HepG2 (cell line): ENCODE data around the gene SVBP. TPM values are rescaled to one million over a fixed set of nuclear protein-coding genes. Genes with fewer than 3 reads are reported as not detected.

Source experiments
- ARNTL ChIP-seq: sonication (generic); formaldehyde crosslinking; IDR thresholded peaks from 2 replicates; pipeline ENCODE4 v1.4.0; 2020; ENCODE audit warnings: mild to moderate bottlenecking, missing genetic modification reagents
- BCL6 ChIP-seq: IDR thresholded peaks from 2 replicates; pipeline ENCODE4 v1.6.1; 2016; ENCODE audit warnings: missing genetic modification reagents, missing compliant biosample characterization
- CCAR2 ChIP-seq: fragments of 200-400 bp; formaldehyde crosslinking; optimal IDR thresholded peaks from 2 replicates; pipeline ENCODE3; 2018; ENCODE audit warnings: low read depth, mild to moderate bottlenecking, low read length, moderate library complexity
- GMEB1 ChIP-seq: sonication (generic); formaldehyde crosslinking; IDR thresholded peaks from 2 replicates; pipeline ENCODE4 v1.5.1; 2020; ENCODE audit warnings: missing genetic modification reagents, mild to moderate bottlenecking, borderline replicate concordance
- HCFC1 ChIP-seq: fragments of 150-350 bp; IDR thresholded peaks from 2 replicates; pipeline ENCODE4 v1.6.1; 2014; ENCODE audit warnings: low read depth, low read length
- HIVEP1 ChIP-seq: sonication (generic); formaldehyde crosslinking; IDR thresholded peaks from 2 replicates; pipeline ENCODE4 v1.4.0; 2020; ENCODE audit warnings: mild to moderate bottlenecking, missing genetic modification reagents
- JUN ChIP-seq: sonication (generic); formaldehyde crosslinking; IDR thresholded peaks from 2 replicates; pipeline ENCODE4 v1.4.0; 2020; ENCODE audit warnings: mild to moderate bottlenecking, missing genetic modification reagents
- LCORL ChIP-seq, 2 experiments: fragments of 450-650 bp in 1 of 2; sonication (generic) in 1 of 2; formaldehyde crosslinking in 1 of 2; IDR thresholded peaks; 2 replicates each; pipeline versions ENCODE4 v1.5.0 to v1.6.1; 2017 to 2020; ENCODE audit warnings: antibody characterized with exemption in 1 of 2, missing genetic modification reagents in 1 of 2
- PHF8 ChIP-seq: sonication (generic); formaldehyde crosslinking; IDR thresholded peaks from 2 replicates; pipeline ENCODE4 v1.5.0; 2020; ENCODE audit warnings: missing genetic modification reagents
- SIN3A ChIP-seq: IDR thresholded peaks from 2 replicates; pipeline ENCODE4 v1.6.1; 2011; ENCODE audit warnings: low read depth, mild to moderate bottlenecking, control low read depth, low read length, borderline replicate concordance
- ZKSCAN1 ChIP-seq: fragments of 150-350 bp; IDR thresholded peaks from 2 replicates; pipeline ENCODE4 v1.6.1; 2014; ENCODE audit warnings: low read length
- ZNF121 ChIP-seq: sonication (generic); formaldehyde crosslinking; IDR thresholded peaks from 2 replicates; pipeline ENCODE4 v1.5.0; 2020; ENCODE audit warnings: mild to moderate bottlenecking, missing genetic modification reagents
- ZNF543 ChIP-seq: sonication (generic); formaldehyde crosslinking; IDR thresholded peaks from 2 replicates; pipeline ENCODE4 v1.4.0; 2020; ENCODE audit warnings: mild to moderate bottlenecking, missing genetic modification reagents
- ZNF790 ChIP-seq: sonication (generic); formaldehyde crosslinking; IDR thresholded peaks from 2 replicates; pipeline ENCODE4 v1.8.0; 2022; ENCODE audit warnings: missing genetic modification reagents, mild to moderate bottlenecking, borderline replicate concordance
- ZNF883 ChIP-seq: sonication (generic); formaldehyde crosslinking; IDR thresholded peaks from 2 replicates; pipeline ENCODE4 v1.5.1; 2020; ENCODE audit warnings: mild to moderate bottlenecking, missing genetic modification reagents; ENCODE audit errors: not compliant biosample characterization
- polyA plus RNA-seq, 8 experiments: library from polyadenylated mRNA; depleted of rRNA in 3 of 8; stranded (reverse) in 7 of 8; unstranded in 1 of 8; fragments of >200 nt; fragmentation: Illumina TruSeq in 4 of 8; extraction: Trizol in 4 of 8; gene quantifications; 2 replicates each; pipeline versions ENCODE4 v1.2.1 to v1.2.3, GENCODE V29; 2011 to 2016; ENCODE audit warnings: low read depth in 4 of 8, missing spikeins in 1 of 8, mixed read lengths in 1 of 8; ENCODE audit not compliant: insufficient read depth in 1 of 8
- total RNA-seq, 5 experiments: library from RNA; depleted of rRNA; stranded (reverse); fragments of >200 nt; fragmentation: Illumina TruSeq; extraction: Trizol; gene quantifications; 2 replicates each; pipeline ENCODE4 v1.2.3, GENCODE V29; 2016; ENCODE audit warnings: low read depth in 1 of 5
- TF ChIP-seq, protein P1 (sequence below), 2 experiments: sonication (generic) in 1 of 2; formaldehyde crosslinking in 1 of 2; IDR thresholded peaks; 2 replicates each; pipeline versions ENCODE4 v1.6.1 to v1.9.0; 2014 to 2022; ENCODE audit warnings: antibody characterized with exemption in 1 of 2, borderline replicate concordance in 1 of 2, inconsistent platforms in 1 of 2, low read depth in 1 of 2, missing genetic modification reagents in 1 of 2
- TF ChIP-seq, protein P2 (sequence below): sonication (generic); formaldehyde crosslinking; IDR thresholded peaks from 2 replicates; pipeline ENCODE4 v1.4.0; 2020; ENCODE audit warnings: missing genetic modification reagents, borderline replicate concordance
- TF ChIP-seq, protein P3 (sequence below): sonication (generic); formaldehyde crosslinking; IDR thresholded peaks from 2 replicates; pipeline ENCODE4 v1.4.0; 2020; ENCODE audit warnings: missing genetic modification reagents

The SVBP gene
- total and polyA plus RNA-seq, 2 of the 13 experiments (the other 11 are each of a cell fraction or from before 2014, with no cell fraction given) = 28.8 to 48.2 TPM

- TF ChIP-seq, protein P1, sequence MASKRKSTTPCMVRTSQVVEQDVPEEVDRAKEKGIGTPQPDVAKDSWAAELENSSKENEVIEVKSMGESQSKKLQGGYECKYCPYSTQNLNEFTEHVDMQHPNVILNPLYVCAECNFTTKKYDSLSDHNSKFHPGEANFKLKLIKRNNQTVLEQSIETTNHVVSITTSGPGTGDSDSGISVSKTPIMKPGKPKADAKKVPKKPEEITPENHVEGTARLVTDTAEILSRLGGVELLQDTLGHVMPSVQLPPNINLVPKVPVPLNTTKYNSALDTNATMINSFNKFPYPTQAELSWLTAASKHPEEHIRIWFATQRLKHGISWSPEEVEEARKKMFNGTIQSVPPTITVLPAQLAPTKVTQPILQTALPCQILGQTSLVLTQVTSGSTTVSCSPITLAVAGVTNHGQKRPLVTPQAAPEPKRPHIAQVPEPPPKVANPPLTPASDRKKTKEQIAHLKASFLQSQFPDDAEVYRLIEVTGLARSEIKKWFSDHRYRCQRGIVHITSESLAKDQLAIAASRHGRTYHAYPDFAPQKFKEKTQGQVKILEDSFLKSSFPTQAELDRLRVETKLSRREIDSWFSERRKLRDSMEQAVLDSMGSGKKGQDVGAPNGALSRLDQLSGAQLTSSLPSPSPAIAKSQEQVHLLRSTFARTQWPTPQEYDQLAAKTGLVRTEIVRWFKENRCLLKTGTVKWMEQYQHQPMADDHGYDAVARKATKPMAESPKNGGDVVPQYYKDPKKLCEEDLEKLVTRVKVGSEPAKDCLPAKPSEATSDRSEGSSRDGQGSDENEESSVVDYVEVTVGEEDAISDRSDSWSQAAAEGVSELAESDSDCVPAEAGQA (IDR thresholded peaks at IDR 0.05; ENCODE audit: low read depth) = no peak
- TF ChIP-seq, protein P1 (CRISPR knock-in tag; IDR thresholded peaks at IDR 0.05; ENCODE audit: borderline replicate concordance) = no peak
- TF ChIP-seq, protein P2, sequence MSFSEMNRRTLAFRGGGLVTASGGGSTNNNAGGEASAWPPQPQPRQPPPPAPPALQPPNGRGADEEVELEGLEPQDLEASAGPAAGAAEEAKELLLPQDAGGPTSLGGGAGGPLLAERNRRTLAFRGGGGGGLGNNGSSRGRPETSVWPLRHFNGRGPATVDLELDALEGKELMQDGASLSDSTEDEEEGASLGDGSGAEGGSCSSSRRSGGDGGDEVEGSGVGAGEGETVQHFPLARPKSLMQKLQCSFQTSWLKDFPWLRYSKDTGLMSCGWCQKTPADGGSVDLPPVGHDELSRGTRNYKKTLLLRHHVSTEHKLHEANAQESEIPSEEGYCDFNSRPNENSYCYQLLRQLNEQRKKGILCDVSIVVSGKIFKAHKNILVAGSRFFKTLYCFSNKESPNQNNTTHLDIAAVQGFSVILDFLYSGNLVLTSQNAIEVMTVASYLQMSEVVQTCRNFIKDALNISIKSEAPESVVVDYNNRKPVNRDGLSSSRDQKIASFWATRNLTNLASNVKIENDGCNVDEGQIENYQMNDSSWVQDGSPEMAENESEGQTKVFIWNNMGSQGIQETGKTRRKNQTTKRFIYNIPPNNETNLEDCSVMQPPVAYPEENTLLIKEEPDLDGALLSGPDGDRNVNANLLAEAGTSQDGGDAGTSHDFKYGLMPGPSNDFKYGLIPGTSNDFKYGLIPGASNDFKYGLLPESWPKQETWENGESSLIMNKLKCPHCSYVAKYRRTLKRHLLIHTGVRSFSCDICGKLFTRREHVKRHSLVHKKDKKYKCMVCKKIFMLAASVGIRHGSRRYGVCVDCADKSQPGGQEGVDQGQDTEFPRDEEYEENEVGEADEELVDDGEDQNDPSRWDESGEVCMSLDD (CRISPR knock-in tag) = peak; percentile 52; the same call in 1 of the 2 replicates
- TF ChIP-seq ARNTL (CRISPR knock-in tag) (peak; percentile 33; the same call in 1 of the 2 replicates), SIN3A (peak; percentile 74; the same call in 1 of the 2 replicates), LCORL (IDR thresholded peaks at IDR 0.05) (no peak), LCORL (CRISPR knock-in tag; IDR thresholded peaks at IDR 0.05) (no peak), BCL6 (no peak; the same call in 1 of the 2 replicates), GMEB1 (CRISPR knock-in tag) (peak; percentile 56; the same call in 1 of the 2 replicates), HIVEP1 (CRISPR knock-in tag) (peak; percentile 85; the same call in 1 of the 2 replicates), ZNF121 (CRISPR knock-in tag) (no peak), PHF8 (CRISPR knock-in tag) (peak; percentile 91), ZKSCAN1 (no peak), ZNF543 (CRISPR knock-in tag) (peak; percentile 72), ZNF883 (CRISPR knock-in tag) (peak; percentile 62), CCAR2 (no peak), HCFC1 (no peak), ZNF790 (CRISPR knock-in tag) (0 out of 2 replicates have a peak, but pooled peaks have one; percentile 46), JUN (CRISPR knock-in tag) (no peak)
- TF ChIP-seq, protein P3, sequence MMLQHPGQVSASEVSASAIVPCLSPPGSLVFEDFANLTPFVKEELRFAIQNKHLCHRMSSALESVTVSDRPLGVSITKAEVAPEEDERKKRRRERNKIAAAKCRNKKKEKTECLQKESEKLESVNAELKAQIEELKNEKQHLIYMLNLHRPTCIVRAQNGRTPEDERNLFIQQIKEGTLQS = peak; percentile 51
Observed at GRCh38 chr1:42766741-42767509, 50.3 kb downstream of the SVBP start, which contains the start of the genes C1orf50 and P3H1 (continued).
